ENCODE data around the gene CCAR1.

GRCh38 chr10:68697106-68697505 lies 23.9 kb upstream of the CCAR1 start:
- no peak for TF ChIP-seq TBX3 (IDR thresholded peaks at IDR 0.05; ENCODE audit: borderline replicate concordance)
- TF ChIP-seq, protein P1, sequence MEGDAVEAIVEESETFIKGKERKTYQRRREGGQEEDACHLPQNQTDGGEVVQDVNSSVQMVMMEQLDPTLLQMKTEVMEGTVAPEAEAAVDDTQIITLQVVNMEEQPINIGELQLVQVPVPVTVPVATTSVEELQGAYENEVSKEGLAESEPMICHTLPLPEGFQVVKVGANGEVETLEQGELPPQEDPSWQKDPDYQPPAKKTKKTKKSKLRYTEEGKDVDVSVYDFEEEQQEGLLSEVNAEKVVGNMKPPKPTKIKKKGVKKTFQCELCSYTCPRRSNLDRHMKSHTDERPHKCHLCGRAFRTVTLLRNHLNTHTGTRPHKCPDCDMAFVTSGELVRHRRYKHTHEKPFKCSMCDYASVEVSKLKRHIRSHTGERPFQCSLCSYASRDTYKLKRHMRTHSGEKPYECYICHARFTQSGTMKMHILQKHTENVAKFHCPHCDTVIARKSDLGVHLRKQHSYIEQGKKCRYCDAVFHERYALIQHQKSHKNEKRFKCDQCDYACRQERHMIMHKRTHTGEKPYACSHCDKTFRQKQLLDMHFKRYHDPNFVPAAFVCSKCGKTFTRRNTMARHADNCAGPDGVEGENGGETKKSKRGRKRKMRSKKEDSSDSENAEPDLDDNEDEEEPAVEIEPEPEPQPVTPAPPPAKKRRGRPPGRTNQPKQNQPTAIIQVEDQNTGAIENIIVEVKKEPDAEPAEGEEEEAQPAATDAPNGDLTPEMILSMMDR (CRISPR knock-in tag; IDR thresholded peaks at IDR 0.05) = no peak

Measured in HepG2 (cell line).